Mucosa of rectum (tissue), 2 donors: ENCODE data around the gene MPP2.
A peak's percentile ranks its signal among the peaks of the same experiment; 100 is the strongest.
"Not testable (repeated sequence)": the region's sequence is repeated elsewhere in the genome, so short reads cannot be mapped to it uniquely, and the experiment has no call there.

Experiments used
- H3K27ac ChIP-seq, 2 donors: one replicate each; pipeline ENCODE4 v1.7.0; 2013; ENCODE audit warnings: inconsistent platforms in 2 of 2, low read depth in 2 of 2, low read length in 2 of 2
- H3K27me3 ChIP-seq, 2 donors: one replicate each; pipeline ENCODE4 v1.7.0; 2013; ENCODE audit warnings: low read length in 2 of 2; ENCODE audit not compliant: control insufficient read depth in 2 of 2, insufficient read depth in 2 of 2
- H3K36me3 ChIP-seq, 2 donors: one replicate each; pipeline ENCODE4 v1.7.0; 2013; ENCODE audit warnings: low read length in 2 of 2; ENCODE audit not compliant: control insufficient read depth in 2 of 2, insufficient read depth in 2 of 2
- H3K4me1 ChIP-seq, 2 donors: one replicate each; pipeline ENCODE4 v1.7.0; 2013; ENCODE audit warnings: low read length in 2 of 2, mild to moderate bottlenecking in 1 of 2; ENCODE audit not compliant: control insufficient read depth in 2 of 2, insufficient read depth in 2 of 2
- H3K4me3 ChIP-seq, 2 donors: one replicate each; pipeline ENCODE4 v1.7.0; 2013; ENCODE audit warnings: low read length in 2 of 2
- H3K9ac ChIP-seq, 2 donors: one replicate each; pipeline ENCODE4 v1.7.0; 2013; ENCODE audit warnings: low read length in 2 of 2, low read depth in 1 of 2, mild to moderate bottlenecking in 1 of 2
- H3K9me3 ChIP-seq, 2 donors: one replicate each; pipeline ENCODE4 v1.7.0; 2013; ENCODE audit warnings: low read length in 2 of 2; ENCODE audit not compliant: control insufficient read depth in 2 of 2
- donor health status: healthy.
- donor health status: Normal muscosa, but diverticular disease.

Gene MPP2

DNA sequence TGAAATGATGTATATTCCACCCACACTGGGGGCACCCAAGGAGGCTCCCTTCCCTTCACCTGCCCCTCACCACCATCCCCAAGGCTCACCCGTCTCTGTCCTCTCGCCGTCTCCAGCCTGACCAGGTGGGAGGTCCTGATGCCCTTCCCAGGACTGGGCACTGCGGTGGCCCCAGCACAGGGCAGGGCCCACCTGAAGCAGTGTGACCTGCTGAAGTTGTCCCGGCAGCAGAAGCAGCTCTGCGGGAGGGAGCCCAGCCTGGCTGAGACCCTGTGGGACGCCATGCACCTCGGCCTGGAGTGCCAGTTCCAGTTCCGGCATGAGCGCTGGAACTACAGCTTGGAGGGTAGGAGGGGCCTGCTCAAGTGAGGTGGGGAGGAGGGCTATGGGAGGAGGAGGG, 25.0 kb upstream of the MPP2 start:
- H3K27ac ChIP-seq = no peak overlapping the region
- H3K9ac ChIP-seq = no peak overlapping the region
- H3K36me3 ChIP-seq = no peaks in the 10 kb centered on the region
- no peaks in the 10 kb centered on the region for H3K9me3 ChIP-seq
- H3K4me3 ChIP-seq = no peak overlapping the region
- peaks cover 16 to 17% of the 10 kb centered on the region in 2 donors for H3K4me1 ChIP-seq
- H3K27me3 ChIP-seq = no peaks in the 10 kb centered on the region

DNA sequence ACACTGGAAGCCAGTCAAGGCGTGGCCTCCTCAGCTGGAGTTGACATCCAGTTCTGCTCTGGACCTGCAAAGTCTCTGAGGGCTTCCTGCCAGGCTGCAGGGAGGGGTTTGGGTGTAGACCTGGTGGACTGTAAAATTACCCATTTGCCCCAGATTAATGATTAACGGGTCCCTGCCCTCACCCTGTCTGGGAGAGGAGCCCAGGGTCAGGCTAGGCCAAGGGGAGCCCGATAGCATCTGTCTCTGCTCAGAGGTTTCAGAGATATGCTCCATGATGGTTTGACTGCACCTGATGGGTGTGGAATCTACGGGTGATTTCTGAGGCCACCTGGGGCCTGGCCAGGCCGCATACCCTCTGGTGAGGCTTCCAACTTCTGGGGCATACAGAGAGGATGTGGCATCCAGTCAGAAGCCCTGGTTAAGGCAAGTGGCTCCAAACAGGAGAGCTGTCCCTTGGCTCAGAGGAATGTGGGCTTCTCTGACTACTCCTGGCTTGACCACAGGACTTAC, 23.8 kb upstream of the MPP2 start:
- H3K27me3 ChIP-seq = peaks cover 0 to 3% of the 10 kb centered on the region in 2 donors
- H3K4me3 ChIP-seq = no peak overlapping the region
- H3K27ac ChIP-seq = peak overlapping the region; percentile 32 to 52
- no peaks in the 10 kb centered on the region for H3K9me3 ChIP-seq
- H3K4me1 ChIP-seq = peaks cover 23 to 25% of the 10 kb centered on the region in 2 donors
- H3K36me3 ChIP-seq = no peaks in the 10 kb centered on the region
- no peak overlapping the region for H3K9ac ChIP-seq

DNA sequence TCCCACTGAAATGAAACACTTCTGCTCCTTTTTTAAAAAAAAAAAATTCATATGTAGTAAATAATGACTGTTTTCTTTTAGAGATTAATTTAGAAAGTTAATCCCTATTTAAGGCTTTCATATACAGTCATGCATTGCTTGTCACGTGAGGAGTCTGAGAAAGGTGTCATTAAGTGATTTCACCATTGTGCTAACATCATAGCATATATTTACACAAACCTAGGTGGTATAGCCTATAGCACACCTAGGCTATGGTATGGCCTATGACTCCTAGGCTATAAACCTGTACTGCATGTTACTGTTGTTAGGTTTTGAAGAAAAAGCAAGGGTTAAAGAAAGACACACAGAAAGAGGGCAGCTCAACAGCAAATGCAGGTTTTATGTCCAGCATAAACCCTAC, 21.3 kb upstream of the MPP2 start:
- peaks cover 0 to 8% of the 10 kb centered on the region in 2 donors for H3K27me3 ChIP-seq
- H3K4me1 ChIP-seq = peaks cover 23 to 25% of the 10 kb centered on the region in 2 donors
- peak overlapping the region in 1 of 2 donors; percentile 65 for H3K27ac ChIP-seq

DNA sequence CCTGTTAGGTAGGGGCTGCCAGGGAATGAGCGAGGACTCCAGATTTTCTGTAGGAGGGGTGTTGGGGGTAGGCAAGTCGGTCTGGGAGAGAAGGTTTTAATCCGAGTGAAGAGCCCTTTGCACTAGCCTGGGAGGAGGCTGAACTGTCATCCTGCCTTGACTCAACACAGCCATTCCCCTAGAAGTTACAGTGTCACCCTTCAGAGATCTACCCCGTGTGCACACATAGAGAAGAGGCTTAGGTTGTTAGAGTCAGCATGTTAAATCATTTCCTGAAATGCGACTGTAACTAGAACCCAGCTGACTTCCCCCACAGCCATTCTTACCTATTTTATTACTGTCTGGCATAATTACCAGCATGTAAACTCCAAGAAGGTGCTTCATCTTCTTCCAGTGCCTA, 20.6 kb upstream of the MPP2 start:
- not testable (repeated sequence) for H3K27me3 ChIP-seq, H3K36me3 ChIP-seq, H3K9me3 ChIP-seq
- Histone ChIP-seq H3K4me1 (peaks cover 23 to 25% of the 10 kb centered on the region in 2 donors), H3K9ac (peak overlapping the region in 1 of 2 donors; percentile 30), H3K27ac (peak overlapping the region; percentile 52 to 56), H3K4me3 (peak overlapping the region; percentile 34 to 58)

More for the DNA sequence above, 21.3 kb upstream of the MPP2 start:
- Histone ChIP-seq H3K4me3 (no peak overlapping the region), H3K9ac (no peak overlapping the region), H3K36me3 (no peaks in the 10 kb centered on the region), H3K9me3 (no peaks in the 10 kb centered on the region)

DNA sequence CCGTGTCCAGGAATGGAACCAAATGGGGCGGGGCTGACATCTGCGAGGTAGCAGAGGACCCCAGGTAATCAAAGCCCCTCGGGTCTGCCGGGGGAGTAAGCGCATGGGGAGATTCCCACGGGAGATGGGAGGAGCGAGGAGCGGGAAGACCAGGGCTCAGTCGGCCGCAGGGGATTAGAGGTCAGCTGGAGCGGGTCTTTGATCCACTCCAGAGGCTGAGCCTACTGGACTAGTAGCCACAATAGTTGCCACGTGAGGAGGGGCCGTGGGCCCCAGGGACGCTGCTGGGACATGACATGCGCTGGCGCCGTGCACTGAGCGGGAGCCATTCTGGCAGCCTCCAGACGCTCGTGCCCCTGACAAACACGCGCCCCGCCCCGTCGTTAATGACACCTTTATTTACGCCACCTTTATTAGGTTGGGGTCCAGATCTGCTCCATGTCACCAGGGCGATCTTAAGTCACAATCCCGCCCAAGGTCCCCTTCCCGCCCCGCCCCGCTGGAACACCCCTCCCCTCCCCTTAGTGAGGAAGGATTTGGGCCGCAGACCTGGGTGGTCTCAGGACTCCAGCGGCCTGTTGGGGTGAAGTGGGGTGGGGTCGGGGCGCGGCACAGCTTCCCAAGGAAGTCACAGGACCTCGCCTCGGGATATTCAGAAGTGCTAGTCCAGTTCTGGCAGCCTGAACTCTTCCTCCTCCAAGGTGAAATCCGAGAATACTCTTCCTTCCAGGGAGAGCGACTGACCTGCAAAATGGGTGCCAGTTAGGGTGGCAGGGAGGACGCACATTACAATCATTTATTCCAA, 19.9 kb upstream of the MPP2 start:
- H3K27me3 ChIP-seq = peaks cover 0 to 8% of the 10 kb centered on the region in 2 donors
- H3K36me3 ChIP-seq = no peaks in the 10 kb centered on the region
- H3K9me3 ChIP-seq = no peaks in the 10 kb centered on the region
- H3K27ac ChIP-seq = peak overlapping the region; percentile 52 to 56
- H3K4me1 ChIP-seq = peaks cover 23 to 25% of the 10 kb centered on the region in 2 donors
- peak overlapping the region; percentile 55 to 58 for H3K4me3 ChIP-seq
- H3K9ac ChIP-seq = peak overlapping the region in 1 of 2 donors; percentile 75

DNA sequence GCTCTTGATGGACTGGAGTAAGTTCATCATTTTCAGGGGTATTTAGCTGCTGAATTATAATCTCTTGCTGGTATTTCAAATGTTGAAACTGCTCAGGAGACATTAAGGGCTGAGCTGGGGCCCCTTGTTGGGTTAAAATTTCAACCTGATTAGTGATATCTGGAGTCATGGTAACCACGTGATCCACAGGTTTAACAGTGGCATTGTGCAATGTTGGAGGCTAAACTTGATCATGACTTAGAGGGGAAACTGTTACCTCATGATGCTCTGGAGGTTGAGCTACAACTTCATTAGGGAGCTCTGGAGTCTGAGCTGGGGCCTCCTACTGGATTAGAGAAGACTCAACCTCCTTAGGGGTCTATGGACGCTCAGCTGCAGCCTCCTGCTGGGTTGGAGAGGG, 17.2 kb upstream of the MPP2 start:
- H3K36me3 ChIP-seq = no peaks in the 10 kb centered on the region
- H3K4me1 ChIP-seq = peaks cover 12 to 13% of the 10 kb centered on the region in 2 donors
- no peak overlapping the region for H3K27ac ChIP-seq
- H3K9ac ChIP-seq = no peak overlapping the region
- H3K9me3 ChIP-seq = no peaks in the 10 kb centered on the region
- no peak overlapping the region for H3K4me3 ChIP-seq
- peaks cover 0 to 8% of the 10 kb centered on the region in 2 donors for H3K27me3 ChIP-seq

DNA sequence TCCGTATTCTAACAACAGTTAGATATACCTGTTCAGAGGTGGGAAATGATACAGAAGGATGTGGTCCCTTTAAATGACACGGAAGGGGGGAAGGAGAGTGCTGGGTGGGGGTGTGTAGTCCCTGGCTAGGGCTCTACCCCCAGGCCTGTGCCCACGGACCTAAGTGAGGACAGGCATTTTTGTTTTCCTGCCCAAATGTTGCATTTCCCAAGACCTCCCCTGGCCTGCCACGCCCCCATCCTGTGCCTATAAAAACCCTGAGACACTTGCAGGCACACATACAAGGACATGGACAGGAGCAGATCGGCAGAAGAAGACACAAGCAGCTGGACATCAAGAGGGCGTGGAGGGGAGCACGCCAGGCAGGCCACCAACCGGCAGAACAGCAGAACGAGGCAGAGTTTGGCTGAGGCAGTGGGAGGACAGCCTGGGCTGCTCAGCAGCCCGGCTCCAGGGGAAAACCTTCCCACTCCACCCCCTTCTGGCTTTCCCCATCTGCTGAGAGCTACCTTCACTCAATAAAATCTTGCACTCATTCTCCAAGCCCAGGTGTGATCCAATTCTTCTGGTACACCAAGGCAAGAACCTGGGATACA, 13.3 kb upstream of the MPP2 start:
- H3K36me3 ChIP-seq = no peaks in the 10 kb centered on the region
- no peak overlapping the region for H3K9ac ChIP-seq
- peaks cover 0 to 4% of the 10 kb centered on the region in 2 donors for H3K27me3 ChIP-seq
- H3K9me3 ChIP-seq = no peaks in the 10 kb centered on the region
- H3K27ac ChIP-seq = no peak overlapping the region
- H3K4me3 ChIP-seq = no peak overlapping the region
- peaks cover 2% of the 10 kb centered on the region in 2 donors for H3K4me1 ChIP-seq

DNA sequence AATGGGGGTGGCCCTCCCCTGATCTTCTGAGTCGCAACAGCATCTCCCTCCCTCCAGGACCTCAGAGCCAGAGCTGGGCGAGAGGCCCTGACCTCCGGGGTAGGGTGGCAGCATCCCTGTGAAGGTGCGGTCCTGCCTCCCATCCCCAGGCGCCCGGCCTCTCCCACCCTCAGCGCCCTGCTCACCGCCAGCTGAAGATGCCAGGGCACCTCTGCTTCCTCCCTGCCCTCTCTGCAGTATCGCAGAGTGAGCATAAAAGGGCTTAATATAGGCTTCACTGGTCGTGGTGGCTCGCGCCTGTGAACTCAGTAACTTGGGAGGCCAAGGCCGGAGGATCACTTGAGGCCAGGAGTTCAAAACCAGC, 10.7 kb upstream of the MPP2 start:
- Histone ChIP-seq H3K27ac (no peak overlapping the region), H3K4me3 (no peak overlapping the region), H3K9ac (no peak overlapping the region), H3K9me3 (no peaks in the 10 kb centered on the region), H3K36me3 (no peaks in the 10 kb centered on the region), H3K4me1 (peaks cover 2% of the 10 kb centered on the region in 2 donors), H3K27me3 (peaks cover 5 to 10% of the 10 kb centered on the region in 2 donors)

DNA sequence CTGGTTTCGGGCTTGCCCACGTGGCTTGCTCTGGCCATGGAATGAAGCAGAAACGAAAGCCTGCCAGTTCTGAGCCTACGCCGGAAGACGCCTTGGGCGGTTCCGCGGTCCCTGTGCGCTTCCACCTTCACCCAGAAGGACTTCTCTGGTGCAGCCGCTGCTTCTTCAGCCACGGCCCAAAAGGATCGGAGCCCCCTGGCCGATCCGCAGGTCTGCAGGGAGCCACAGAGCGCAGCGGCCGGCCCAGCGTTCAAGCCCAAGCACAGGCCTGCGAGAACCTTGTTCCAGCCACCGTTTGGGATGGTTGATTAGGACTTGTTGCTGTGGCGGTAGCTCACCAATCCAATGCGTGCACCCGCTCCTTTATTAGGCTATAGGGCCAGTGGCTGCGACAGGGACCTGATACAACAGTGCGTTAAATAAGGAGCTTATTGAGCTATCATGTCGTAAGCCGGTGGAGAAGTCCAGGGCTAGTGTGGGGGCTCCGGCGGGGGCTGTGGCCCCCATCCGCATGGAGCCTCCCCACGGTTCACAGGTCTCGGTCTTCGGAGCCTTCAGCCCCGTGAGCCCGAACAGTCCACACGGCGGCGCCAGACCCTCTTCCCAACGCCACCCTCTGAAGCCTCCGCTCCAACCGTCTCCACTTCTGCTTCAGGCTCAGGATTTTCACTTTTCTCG, 10.2 kb upstream of the MPP2 start:
- H3K27ac ChIP-seq = no peak overlapping the region
- H3K36me3 ChIP-seq = no peaks in the 10 kb centered on the region
- no peak overlapping the region for H3K9ac ChIP-seq
- peak overlapping the region; percentile 42 to 56 for H3K4me3 ChIP-seq
- H3K9me3 ChIP-seq = no peaks in the 10 kb centered on the region
- H3K27me3 ChIP-seq = peaks cover 6 to 15% of the 10 kb centered on the region in 2 donors
- peaks cover 2% of the 10 kb centered on the region in 2 donors for H3K4me1 ChIP-seq

DNA sequence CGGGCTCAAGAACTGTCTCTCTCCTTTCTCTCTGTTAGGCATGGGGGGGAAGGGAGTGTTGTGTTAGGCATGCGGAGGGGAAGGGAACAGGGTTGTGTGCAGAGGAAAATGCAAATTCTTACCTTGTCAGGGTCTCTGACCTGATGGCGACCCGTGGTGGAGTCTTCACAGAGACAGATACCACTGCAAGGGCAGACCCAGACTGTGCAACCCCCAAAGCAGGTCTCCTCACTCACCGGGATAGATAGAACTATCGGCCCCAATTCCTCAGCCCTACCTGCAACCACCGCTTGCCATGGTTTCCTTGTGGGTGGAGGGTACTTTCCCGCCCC, 9.6 kb upstream of the MPP2 start:
- no peak overlapping the region for H3K27ac ChIP-seq
- H3K9me3 ChIP-seq = no peaks in the 10 kb centered on the region
- H3K36me3 ChIP-seq = no peaks in the 10 kb centered on the region
- no peak overlapping the region for H3K9ac ChIP-seq
- H3K27me3 ChIP-seq = peaks cover 6 to 17% of the 10 kb centered on the region in 2 donors
- peaks cover 2% of the 10 kb centered on the region in 2 donors for H3K4me1 ChIP-seq
- H3K4me3 ChIP-seq = peak overlapping the region in 1 of 2 donors; percentile 56
